Thoracic aorta (tissue), 2 donors: ENCODE results near the gene CARS2. TPM values are rescaled to one million over a fixed set of nuclear protein-coding genes. Genes with fewer than 3 reads are reported as not detected.

ENCODE experiments used
- ATAC-seq: fragments of 150-250 bp; one replicate; pipeline ENCODE4 v1.8.0; 2017; ENCODE audit warnings: low read depth; ENCODE audit not compliant: insufficient number of reproducible peaks, low FRiP score
- DNase-seq: peaks from one replicate; pipeline ENCODE4 v3.0.0-alpha.2; 2020; ENCODE audit warnings: low spot score
- H3K27ac ChIP-seq, 2 donors: fragments of 200-600 bp; sonication (generic); 1 replicate in 1 of 2; 2 replicates in 1 of 2; pipeline ENCODE4 v1.5.1; 2016; ENCODE audit warnings: mild to moderate bottlenecking in 2 of 2, moderate library complexity in 2 of 2
- H3K27me3 ChIP-seq: fragments of 200-600 bp; sonication (generic); replicated peaks from 2 replicates; pipeline ENCODE4 v1.6.0; 2016; ENCODE audit warnings: mild to moderate bottlenecking; ENCODE audit not compliant: insufficient read depth
- H3K36me3 ChIP-seq: fragments of 200-600 bp; sonication (generic); one replicate; pipeline ENCODE4 v1.5.1; 2016
- H3K4me1 ChIP-seq, 2 donors: fragments of 200-600 bp; sonication (generic); 1 replicate in 1 of 2; 2 replicates in 1 of 2; pipeline versions ENCODE4 v1.5.1 to v1.6.0; 2016; ENCODE audit warnings: low read depth in 2 of 2, mild to moderate bottlenecking in 1 of 2; ENCODE audit not compliant: control insufficient read depth in 1 of 2
- H3K4me3 ChIP-seq: fragments of 200-600 bp; sonication (generic); 2 replicates; pipeline ENCODE4 v1.5.1; 2016; ENCODE audit warnings: mild to moderate bottlenecking
- H3K9me3 ChIP-seq: fragments of 200-600 bp; sonication (generic); 2 replicates; pipeline ENCODE4 v1.5.1; 2016
- CTCF ChIP-seq: fragments of 200-600 bp; sonication (generic); IDR thresholded peaks from one replicate; pipeline ENCODE4 v1.5.1; 2019; ENCODE audit warnings: antibody characterized with exemption
- total RNA-seq, 2 donors: library from RNA; depleted of rRNA; stranded (reverse); fragments of >200 nt; gene quantifications; one replicate each; pipeline versions ENCODE4 v1.1.0 to v1.2.3, GENCODE V29; 2016

The CARS2 gene
- total RNA-seq, 2 donors from 2014 or later = 45.9 to 70.4 TPM

GRCh38 chr13:110648146-110648819, 57.6 kb downstream of the CARS2 start:
- Histone ChIP-seq H3K27ac (no peak overlapping the region), H3K9me3 (no peaks in the 10 kb centered on the region), H3K27me3 (no peaks in the 10 kb centered on the region), H3K4me3 (no peak overlapping the region), H3K4me1 (peaks cover 0 to 10% of the 10 kb centered on the region in 2 donors), H3K36me3 (peaks cover 24% of the 10 kb centered on the region)
- no peak for ATAC-seq
- no peak for DNase-seq
- TF ChIP-seq CTCF = no peak

GRCh38 chr13:110647365-110647737, 58.6 kb downstream of the CARS2 start:
- Histone ChIP-seq H3K9me3 (no peaks in the 10 kb centered on the region), H3K27ac (no peak overlapping the region), H3K4me3 (no peak overlapping the region), H3K4me1 (peaks cover 0 to 10% of the 10 kb centered on the region in 2 donors), H3K27me3 (no peaks in the 10 kb centered on the region), H3K36me3 (peaks cover 28% of the 10 kb centered on the region)
- ATAC-seq = no peak
- TF ChIP-seq CTCF = no peak
- DNase-seq = no peak

GRCh38 chr13:110646442-110647364, 59.2 kb downstream of the CARS2 start:
- H3K4me1 ChIP-seq = peaks cover 0 to 10% of the 10 kb centered on the region in 2 donors
- H3K36me3 ChIP-seq = peaks cover 35% of the 10 kb centered on the region
- H3K27me3 ChIP-seq = no peaks in the 10 kb centered on the region
- ATAC-seq (no peak), DNase-seq (no peak)
- H3K27ac ChIP-seq = no peak overlapping the region
- TF ChIP-seq CTCF = no peak
- H3K4me3 ChIP-seq = no peak overlapping the region
- no peaks in the 10 kb centered on the region for H3K9me3 ChIP-seq

- no peak for TF ChIP-seq CTCF
- peaks cover 39% of the 10 kb centered on the region for H3K36me3 ChIP-seq
- ATAC-seq (no peak), DNase-seq (no peak)
- H3K27me3 ChIP-seq = no peaks in the 10 kb centered on the region
- H3K4me1 ChIP-seq = peaks cover 0 to 13% of the 10 kb centered on the region in 2 donors
- H3K4me3 ChIP-seq = no peak overlapping the region
- H3K9me3 ChIP-seq = no peaks in the 10 kb centered on the region
- H3K27ac ChIP-seq = no peak overlapping the region
Measured at GRCh38 chr13:110645750-110646149, 60.2 kb downstream of the CARS2 start.

- no peak overlapping the region for H3K4me3 ChIP-seq
- H3K36me3 ChIP-seq = peaks cover 34% of the 10 kb centered on the region
- TF ChIP-seq CTCF = no peak
- H3K27ac ChIP-seq = no peak overlapping the region
- ATAC-seq = peak; percentile 7
- no peaks in the 10 kb centered on the region for H3K9me3 ChIP-seq
- no peak for DNase-seq
- H3K27me3 ChIP-seq = no peaks in the 10 kb centered on the region
- peaks cover 0 to 18% of the 10 kb centered on the region in 2 donors for H3K4me1 ChIP-seq
Measured at GRCh38 chr13:110644892-110645521, 60.9 kb downstream of the CARS2 start.
